A673 (cell line): ENCODE data around the gene PCDH17. TPM values are rescaled to one million over a fixed set of nuclear protein-coding genes. Genes with fewer than 3 reads are reported as not detected.

Experiments used
- BruUV-seq: library from RNA; stranded (reverse); fragments of 400-500 nt; replicated peaks from 2 replicates; lab custom pipeline; 2021; lab: Mats Ljungman, UMichigan
- CTCF ChIA-PET: fragments of 300-600 bp; sonication (Branson Sonifier 250); formaldehyde crosslinking; loops from one replicate; lab custom pipeline; 2022; ENCODE audit warnings: antibody characterized with exemption; lab: Charles Lee
- POLR2A ChIA-PET: fragments of 300-600 bp; sonication (Branson Sonifier 250); formaldehyde crosslinking; loops from one replicate; lab custom pipeline; 2022; ENCODE audit warnings: antibody characterized with exemption; ENCODE audit not compliant: low non-redundant PET; lab: Charles Lee
- DNase-seq: peaks from one replicate; pipeline ENCODE4 v3.0.0-alpha.2; 2015; ENCODE audit warnings: low spot score
- H3K27ac ChIP-seq: fragments of 200-600 bp; sonication (generic); 2 replicates; pipeline ENCODE4 v1.5.1; 2016; ENCODE audit warnings: mixed run types, low read depth, mild to moderate bottlenecking, mixed read lengths, antibody characterized with exemption, low read length; ENCODE audit not compliant: poor library complexity, severe bottlenecking
- H3K27me3 ChIP-seq: fragments of 200-600 bp; sonication (generic); replicated peaks from 2 replicates; pipeline ENCODE4 v1.6.1; 2017; ENCODE audit warnings: mixed run types, low read depth, mild to moderate bottlenecking, mixed read lengths, antibody characterized with exemption, low read length; ENCODE audit not compliant: insufficient read depth, poor library complexity
- H3K36me3 ChIP-seq: fragments of 200-600 bp; sonication (generic); 2 replicates; pipeline ENCODE4 v1.6.1; 2016; ENCODE audit warnings: mixed run types, mild to moderate bottlenecking, mixed read lengths, antibody characterized with exemption, low read length; ENCODE audit not compliant: insufficient read depth, poor library complexity, severe bottlenecking
- H3K4me1 ChIP-seq: fragments of 200-600 bp; sonication (generic); 2 replicates; pipeline ENCODE4 v1.6.1; 2017; ENCODE audit warnings: mixed run types, mild to moderate bottlenecking, mixed read lengths, antibody characterized with exemption, low read length; ENCODE audit not compliant: insufficient read depth, poor library complexity, severe bottlenecking
- H3K4me3 ChIP-seq: fragments of 200-600 bp; sonication (generic); 2 replicates; pipeline ENCODE4 v1.5.1; 2016; ENCODE audit warnings: low read depth, mixed run types, mild to moderate bottlenecking, mixed read lengths, low read length; ENCODE audit not compliant: poor library complexity, severe bottlenecking
- H3K9me3 ChIP-seq: fragments of 200-600 bp; sonication (generic); 2 replicates; pipeline ENCODE4 v1.6.1; 2016; ENCODE audit warnings: mixed run types, low read depth, mild to moderate bottlenecking, mixed read lengths, antibody characterized with exemption, low read length; ENCODE audit not compliant: poor library complexity, severe bottlenecking
- CTCF ChIP-seq: fragments of 300-800, 200-600 bp; sonication (generic); conservative IDR thresholded peaks from 2 replicates; pipeline ENCODE4 v1.5.1; 2017; ENCODE audit warnings: low read depth, mild to moderate bottlenecking, antibody characterized with exemption, low read length, moderate library complexity, mixed read lengths
- EZH2 ChIP-seq: fragments of 200-600 bp; sonication (generic); IDR thresholded peaks from 2 replicates; pipeline ENCODE4 v1.6.1; 2017; ENCODE audit warnings: borderline replicate concordance, low read depth, mild to moderate bottlenecking, mixed read lengths, antibody characterized with exemption, low read length; ENCODE audit not compliant: poor library complexity, severe bottlenecking
- intact Hi-C: fragments of 100-400 bp; cut with micrococcal nuclease; formaldehyde crosslinking; loops from one replicate; pipeline ENCODE4 v1.10.0; 2022; ENCODE audit not compliant: unreplicated experiment
- total RNA-seq: library from RNA; stranded (reverse); gene quantifications from 2 replicates; pipeline ENCODE4 v1.2.3, GENCODE V29; 2021

Gene PCDH17
- total RNA-seq, 1 experiment from 2014 or later, result 79.5 TPM

GRCh38 chr13:57637515-57637914 is 6.0 kb downstream of the PCDH17 start:
- POLR2A ChIA-PET, result no interaction called here
- intact Hi-C loops, result loop anchor here (10.0 kb wide), 2 partner anchors 1327 to 1837 kb away; no protein-coding TSS in a partner anchor
- H3K4me1 ChIP-seq, result peaks cover 47% of the 10 kb centered on the region

GRCh38 chr13:57638186-57638890 is 6.8 kb downstream of the PCDH17 start:
- intact Hi-C loops, result loop anchor here (10.0 kb wide), 2 partner anchors 1326 to 1836 kb away; no protein-coding TSS in a partner anchor
- POLR2A ChIA-PET, result no interaction called here
- Histone ChIP-seq H3K9me3 (peaks cover 5% of the 10 kb centered on the region), H3K27me3 (no peaks in the 10 kb centered on the region), H3K27ac (no peak overlapping the region), H3K4me1 (peaks cover 49% of the 10 kb centered on the region), H3K4me3 (peak overlapping the region; percentile 45), H3K36me3 (peaks cover 29% of the 10 kb centered on the region)
- TF ChIP-seq CTCF, result no peak
- no peak for DNase-seq
- BruUV-seq, result no TSS peak
- CTCF ChIA-PET, result no interaction called here

More at GRCh38 chr13:57637515-57637914, 6.0 kb downstream of the PCDH17 start:
- Histone ChIP-seq H3K27ac (no peak overlapping the region), H3K9me3 (peaks cover 12% of the 10 kb centered on the region), H3K4me3 (peak overlapping the region; percentile 45), H3K27me3 (no peaks in the 10 kb centered on the region), H3K36me3 (peaks cover 37% of the 10 kb centered on the region)
- CTCF ChIA-PET, result no interaction called here
- DNase-seq, result no peak
- no TSS peak for BruUV-seq
- TF ChIP-seq EZH2 (no peak), CTCF (no peak)

GRCh38 chr13:57640607-57641006 is 9.1 kb downstream of the PCDH17 start:
- Histone ChIP-seq H3K4me3 (peak overlapping the region; percentile 11), H3K36me3 (peaks cover 9% of the 10 kb centered on the region), H3K4me1 (peaks cover 64% of the 10 kb centered on the region), H3K27ac (peak overlapping the region; percentile 82), H3K27me3 (no peaks in the 10 kb centered on the region), H3K9me3 (no peaks in the 10 kb centered on the region)
- intact Hi-C loops, result no loop called here
- DNase-seq, result peak; percentile 88
- CTCF ChIA-PET, result no interaction called here
- POLR2A ChIA-PET, result no interaction called here
- TF ChIP-seq CTCF (no peak), EZH2 (no peak)
- no TSS peak for BruUV-seq
